ENCODE results near the gene DPYSL4.

DPYSL4 gene

DNA sequence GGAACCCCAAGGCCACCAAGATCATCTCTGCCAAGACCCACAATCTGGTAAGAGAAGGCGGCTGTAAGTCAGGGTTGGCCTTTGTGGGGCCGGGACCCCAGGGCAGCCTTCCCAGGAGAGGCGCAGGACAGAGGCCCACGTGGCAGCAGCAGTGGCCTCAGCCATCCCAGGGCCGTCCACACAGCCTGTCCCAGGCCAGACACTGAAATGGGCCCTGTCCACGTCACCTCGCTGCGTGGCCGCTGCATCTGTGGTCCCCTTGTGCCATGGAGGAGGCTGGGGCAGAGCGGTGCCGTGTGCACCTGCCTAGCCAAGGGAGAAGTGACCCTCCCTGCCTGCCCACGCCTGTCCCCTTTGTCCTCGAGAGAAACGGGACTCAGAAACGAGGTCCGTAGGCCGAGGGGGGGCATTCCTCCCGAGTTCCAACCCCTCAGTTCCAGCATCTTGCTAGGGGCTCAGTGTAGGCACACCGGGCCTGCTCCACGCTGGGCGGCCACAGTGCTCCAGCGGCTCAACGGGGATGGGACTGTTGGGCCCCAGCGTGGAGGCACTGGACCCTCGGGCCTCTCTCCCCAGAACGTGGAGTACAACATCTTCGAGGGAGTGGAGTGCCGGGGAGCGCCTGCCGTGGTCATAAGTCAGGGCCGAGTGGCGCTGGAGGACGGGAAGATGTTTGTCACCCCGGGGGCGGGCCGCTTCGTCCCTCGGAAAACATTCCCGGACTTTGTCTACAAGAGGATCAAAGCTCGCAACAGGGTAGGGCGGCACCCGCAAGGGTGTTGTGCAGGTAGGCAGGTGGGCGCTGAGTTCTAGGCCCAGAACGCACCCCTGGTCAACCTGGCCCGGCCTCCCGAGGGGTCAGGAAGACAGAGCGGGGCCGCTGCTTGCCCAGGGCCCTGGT lies 15.6 kb downstream of the DPYSL4 start:
- H2AFZ ChIP-seq (ENCODE audit: low read depth, low read length) = no peak overlapping the region
- no peaks in the 10 kb centered on the region for H3K27me3 ChIP-seq (ENCODE audit: insufficient read depth, low read length)
- H3K36me3 ChIP-seq (ENCODE audit: insufficient read depth, low read length) = peaks cover 76% of the 10 kb centered on the region
- H3K9me3 ChIP-seq (ENCODE audit: low read length) = no peaks in the 10 kb centered on the region
- H3K4me1 ChIP-seq (ENCODE audit: insufficient read depth, low read length) = no peaks in the 10 kb centered on the region
- H3K4me3 ChIP-seq (ENCODE audit: low read length) = no peak overlapping the region

GRCh38 chr10:132203256-132204077 lies 16.7 kb downstream of the DPYSL4 start:
- H3K36me3 ChIP-seq (ENCODE audit: insufficient read depth, low read length) = peaks cover 66% of the 10 kb centered on the region

GRCh38 chr10:132204078-132204780 lies 17.5 kb downstream of the DPYSL4 start:
- no peaks in the 10 kb centered on the region for H3K4me1 ChIP-seq (ENCODE audit: insufficient read depth, low read length)
- peaks cover 58% of the 10 kb centered on the region for H3K36me3 ChIP-seq (ENCODE audit: insufficient read depth, low read length)
- no peaks in the 10 kb centered on the region for H3K27me3 ChIP-seq (ENCODE audit: insufficient read depth, low read length)
- H3K9me3 ChIP-seq (ENCODE audit: low read length) = no peaks in the 10 kb centered on the region
- H2AFZ ChIP-seq (ENCODE audit: low read depth, low read length) = no peak overlapping the region
- no peak overlapping the region for H3K4me3 ChIP-seq (ENCODE audit: low read length)

More at GRCh38 chr10:132203256-132204077, 16.7 kb downstream of the DPYSL4 start:
- no peaks in the 10 kb centered on the region for H3K9me3 ChIP-seq (ENCODE audit: low read length)
- H3K4me1 ChIP-seq (ENCODE audit: insufficient read depth, low read length) = no peaks in the 10 kb centered on the region
- no peak overlapping the region for H3K4me3 ChIP-seq (ENCODE audit: low read length)
- H2AFZ ChIP-seq (ENCODE audit: low read depth, low read length) = no peak overlapping the region
- H3K27me3 ChIP-seq (ENCODE audit: insufficient read depth, low read length) = no peaks in the 10 kb centered on the region

DNA sequence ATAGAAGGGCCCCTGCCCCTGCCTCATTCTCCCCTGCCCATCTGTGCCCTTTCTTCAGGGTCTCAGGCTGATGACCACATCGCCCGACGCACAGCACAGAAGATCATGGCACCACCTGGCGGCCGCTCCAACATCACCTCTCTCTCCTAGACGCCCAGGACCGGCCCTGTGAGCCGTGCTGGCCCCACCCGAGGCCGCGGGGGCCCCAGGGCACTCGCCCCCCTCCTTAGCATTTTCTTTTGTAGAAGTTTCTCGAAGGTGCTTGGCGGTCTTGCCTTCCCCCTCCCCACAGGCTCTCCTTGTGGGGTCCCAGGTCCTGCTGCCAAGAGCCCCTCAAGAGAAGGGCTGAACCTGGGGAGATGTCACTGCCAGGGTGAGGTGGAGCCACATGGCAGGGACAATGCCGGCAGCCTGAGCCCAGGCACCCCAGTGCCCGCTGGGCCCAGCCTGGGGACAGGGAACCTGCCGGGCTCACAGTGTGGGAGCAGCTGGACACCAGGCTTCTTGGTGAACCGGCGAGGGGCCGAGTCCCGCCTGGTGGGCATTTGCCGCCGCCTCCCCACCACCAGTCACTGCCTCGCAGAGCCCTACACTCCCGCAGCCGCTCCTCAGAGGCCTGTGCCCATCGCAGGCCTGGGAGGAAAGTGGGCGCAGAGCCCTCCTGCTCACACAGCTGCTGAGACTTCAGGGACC lies 18.2 kb downstream of the DPYSL4 start:
- H3K36me3 ChIP-seq (ENCODE audit: insufficient read depth, low read length) = peaks cover 53% of the 10 kb centered on the region
- H2AFZ ChIP-seq (ENCODE audit: low read depth, low read length) = no peak overlapping the region
- H3K9me3 ChIP-seq (ENCODE audit: low read length) = no peaks in the 10 kb centered on the region
- H3K27me3 ChIP-seq (ENCODE audit: insufficient read depth, low read length) = no peaks in the 10 kb centered on the region
- H3K4me3 ChIP-seq (ENCODE audit: low read length) = no peak overlapping the region
- no peaks in the 10 kb centered on the region for H3K4me1 ChIP-seq (ENCODE audit: insufficient read depth, low read length)

DNA sequence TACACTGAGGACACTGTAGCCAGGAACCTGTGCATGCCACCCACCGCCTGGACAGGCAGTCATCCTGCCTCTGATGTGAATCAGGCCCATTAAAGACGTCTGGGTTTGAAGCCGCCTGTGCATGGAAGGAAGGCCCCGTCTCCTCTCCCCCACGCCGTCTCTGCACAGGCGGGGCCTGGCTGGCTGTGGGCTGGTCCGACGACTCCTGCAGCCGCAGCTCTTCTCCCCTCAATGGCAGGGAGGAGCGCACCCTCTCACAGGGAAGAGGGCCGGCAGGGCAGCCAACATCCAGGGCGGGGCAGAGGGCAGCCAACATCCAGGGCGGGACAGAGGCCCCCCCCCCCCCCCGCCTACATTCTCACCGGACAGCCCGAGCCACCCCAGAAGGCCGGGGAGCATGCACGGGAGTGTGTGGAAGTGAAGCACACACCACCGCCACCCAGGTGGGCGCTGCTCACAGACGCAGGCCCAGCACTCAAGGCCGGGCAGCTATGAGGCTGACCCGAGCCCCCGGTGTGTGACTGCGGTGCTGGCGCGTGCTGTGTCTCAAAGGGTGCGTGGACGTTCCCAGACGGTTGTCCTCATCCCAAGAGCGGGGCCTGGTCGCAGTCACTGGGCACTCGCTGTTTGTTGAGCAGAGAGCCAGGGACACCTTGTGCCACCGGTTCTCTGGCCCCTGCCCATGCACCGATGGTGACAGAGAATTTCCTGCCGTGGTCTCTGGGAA lies 19.1 kb downstream of the DPYSL4 start:
- no peaks in the 10 kb centered on the region for H3K4me1 ChIP-seq (ENCODE audit: insufficient read depth, low read length)
- H3K36me3 ChIP-seq (ENCODE audit: insufficient read depth, low read length) = peaks cover 44% of the 10 kb centered on the region
- H2AFZ ChIP-seq (ENCODE audit: low read depth, low read length) = no peak overlapping the region
- peaks cover 5% of the 10 kb centered on the region for H3K9me3 ChIP-seq (ENCODE audit: low read length)
- H3K4me3 ChIP-seq (ENCODE audit: low read length) = no peak overlapping the region
- H3K27me3 ChIP-seq (ENCODE audit: insufficient read depth, low read length) = no peaks in the 10 kb centered on the region

GRCh38 chr10:132206377-132206745 lies 19.6 kb downstream of the DPYSL4 start:
- Histone ChIP-seq H3K4me1 (ENCODE audit: insufficient read depth, low read length) (no peaks in the 10 kb centered on the region), H3K9me3 (ENCODE audit: low read length) (peaks cover 6% of the 10 kb centered on the region), H2AFZ (ENCODE audit: low read depth, low read length) (no peak overlapping the region), H3K4me3 (ENCODE audit: low read length) (no peak overlapping the region), H3K36me3 (ENCODE audit: insufficient read depth, low read length) (peaks cover 39% of the 10 kb centered on the region), H3K27me3 (ENCODE audit: insufficient read depth, low read length) (no peaks in the 10 kb centered on the region)

- Histone ChIP-seq H3K27me3 (ENCODE audit: insufficient read depth, low read length) (no peaks in the 10 kb centered on the region), H3K36me3 (ENCODE audit: insufficient read depth, low read length) (peaks cover 33% of the 10 kb centered on the region), H2AFZ (ENCODE audit: low read depth, low read length) (no peak overlapping the region), H3K4me3 (ENCODE audit: low read length) (no peak overlapping the region), H3K4me1 (ENCODE audit: insufficient read depth, low read length) (no peaks in the 10 kb centered on the region), H3K9me3 (ENCODE audit: low read length) (peaks cover 6% of the 10 kb centered on the region)
Observed at GRCh38 chr10:132206806-132207535, 20.2 kb downstream of the DPYSL4 start.

DNA sequence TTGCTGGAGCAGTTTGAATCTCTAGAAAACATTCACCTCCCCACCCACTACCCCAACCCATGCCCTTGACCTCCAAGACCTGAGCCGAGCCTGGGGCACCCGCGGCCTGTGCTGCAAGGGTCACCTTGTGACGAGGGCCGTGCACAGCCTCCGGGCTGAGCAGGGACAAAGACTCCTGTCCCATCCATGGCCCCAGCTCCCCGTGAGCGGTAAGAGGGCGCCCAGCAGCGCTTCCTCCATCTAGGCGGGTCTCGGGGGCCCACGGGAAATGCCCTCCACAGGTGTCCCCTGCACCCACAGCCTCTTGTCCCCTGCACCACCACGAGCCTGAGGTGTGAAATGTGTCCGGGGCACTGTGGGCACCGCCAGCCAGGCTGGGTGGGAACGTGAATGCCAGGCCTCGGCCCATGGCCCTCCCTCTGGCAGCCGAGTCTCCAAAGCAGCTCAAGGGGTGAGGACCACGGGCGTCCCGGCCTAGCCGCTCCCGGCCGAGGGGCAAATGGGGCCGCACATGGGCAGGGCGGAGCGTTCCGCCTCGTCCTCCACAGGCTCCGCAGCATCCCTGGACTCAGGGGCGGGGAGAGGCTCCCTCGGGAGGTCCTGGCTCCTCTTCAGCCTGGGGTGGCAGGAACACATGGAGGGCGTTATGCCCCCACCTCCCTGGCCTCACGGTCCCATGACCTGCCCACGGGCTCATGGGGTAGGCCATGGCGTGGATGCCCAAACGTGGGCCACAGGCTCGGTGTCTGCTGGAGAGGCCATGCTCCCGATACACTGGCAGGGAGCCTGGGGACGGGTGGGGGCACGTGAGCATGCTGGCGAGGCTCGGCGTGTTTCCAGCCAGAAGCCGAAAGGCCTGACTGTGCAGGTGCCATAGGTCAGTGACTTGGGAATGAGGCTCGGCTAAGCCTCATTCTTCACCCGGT lies 21.1 kb downstream of the DPYSL4 start:
- Histone ChIP-seq H2AFZ (ENCODE audit: low read depth, low read length) (no peak overlapping the region), H3K4me1 (ENCODE audit: insufficient read depth, low read length) (no peaks in the 10 kb centered on the region), H3K9me3 (ENCODE audit: low read length) (peaks cover 9% of the 10 kb centered on the region), H3K27me3 (ENCODE audit: insufficient read depth, low read length) (no peaks in the 10 kb centered on the region), H3K36me3 (ENCODE audit: insufficient read depth, low read length) (peaks cover 25% of the 10 kb centered on the region), H3K4me3 (ENCODE audit: low read length) (no peak overlapping the region)

DNA sequence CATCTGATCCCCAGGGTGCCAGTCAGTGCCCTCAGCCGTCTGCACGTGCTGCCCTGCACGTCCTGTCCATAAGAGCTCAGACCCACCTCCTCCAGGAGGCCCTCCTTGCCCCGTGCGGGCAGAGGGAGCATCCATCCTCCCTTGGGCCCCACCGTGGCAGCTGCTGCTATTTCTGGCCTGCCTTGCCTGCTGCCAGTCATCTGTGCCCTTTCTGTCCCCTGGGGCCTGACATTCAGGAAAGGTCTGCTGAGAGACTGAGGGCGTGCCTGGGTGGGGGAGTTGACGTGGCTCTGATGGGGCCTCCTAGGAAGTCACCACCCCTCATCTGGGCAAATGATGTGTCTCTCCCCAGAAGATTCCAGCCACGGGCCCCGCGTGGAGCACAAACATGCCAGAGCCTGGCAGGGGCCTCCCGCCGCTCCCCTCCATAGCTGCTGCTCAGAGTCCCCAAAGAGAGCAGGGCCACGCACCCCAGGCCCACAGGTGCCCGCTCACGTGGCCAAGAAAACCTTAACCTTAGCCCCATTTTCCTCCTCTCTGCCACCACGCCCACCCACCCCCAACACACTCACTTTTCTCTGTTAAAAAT lies 21.8 kb downstream of the DPYSL4 start:
- H3K9me3 ChIP-seq (ENCODE audit: low read length) = peaks cover 11% of the 10 kb centered on the region
- H3K4me1 ChIP-seq (ENCODE audit: insufficient read depth, low read length) = no peaks in the 10 kb centered on the region
- H3K36me3 ChIP-seq (ENCODE audit: insufficient read depth, low read length) = peaks cover 17% of the 10 kb centered on the region
- H3K4me3 ChIP-seq (ENCODE audit: low read length) = no peak overlapping the region
- no peak overlapping the region for H2AFZ ChIP-seq (ENCODE audit: low read depth, low read length)
- H3K27me3 ChIP-seq (ENCODE audit: insufficient read depth, low read length) = no peaks in the 10 kb centered on the region

DNA sequence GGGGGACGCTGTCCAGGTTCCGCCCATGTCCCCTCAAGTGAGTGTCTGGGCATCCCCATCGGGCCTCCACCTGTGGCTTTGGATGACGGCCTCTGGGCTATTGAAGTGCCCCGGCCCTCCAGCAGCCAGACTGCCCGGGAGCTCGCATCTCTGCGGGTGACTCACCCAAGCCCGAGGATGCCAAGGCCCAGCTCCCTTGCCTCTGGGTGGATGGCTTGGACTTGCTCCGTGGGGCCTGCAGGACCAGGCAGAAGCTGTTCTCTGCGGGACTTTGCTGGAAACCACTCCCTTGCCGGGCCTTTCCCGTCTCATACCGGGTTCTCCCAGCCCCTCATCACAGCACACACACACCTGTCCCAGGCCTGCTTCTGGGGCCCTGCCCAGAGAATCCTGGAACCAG lies 22.4 kb downstream of the DPYSL4 start:
- no peaks in the 10 kb centered on the region for H3K4me1 ChIP-seq (ENCODE audit: insufficient read depth, low read length)
- no peak overlapping the region for H3K4me3 ChIP-seq (ENCODE audit: low read length)
- peaks cover 12% of the 10 kb centered on the region for H3K36me3 ChIP-seq (ENCODE audit: insufficient read depth, low read length)
- no peak overlapping the region for H2AFZ ChIP-seq (ENCODE audit: low read depth, low read length)
- H3K9me3 ChIP-seq (ENCODE audit: low read length) = peaks cover 12% of the 10 kb centered on the region
- H3K27me3 ChIP-seq (ENCODE audit: insufficient read depth, low read length) = no peaks in the 10 kb centered on the region
